Muscle layer of colon (tissue), 2 donors: ENCODE data around the gene CEACAM16.
"Not testable (repeated sequence)": the region's sequence is repeated elsewhere in the genome, so short reads cannot be mapped to it uniquely, and the experiment has no call there.

Experiments used
- H3K27ac ChIP-seq: one replicate; pipeline ENCODE4 v1.7.0; 2013; ENCODE audit warnings: low read depth, mild to moderate bottlenecking, low read length, moderate library complexity
- H3K27me3 ChIP-seq, 2 donors: one replicate each; pipeline ENCODE4 v1.7.0; 2013; ENCODE audit warnings: low read length in 2 of 2, mild to moderate bottlenecking in 2 of 2; ENCODE audit not compliant: insufficient read depth in 2 of 2, control insufficient read depth in 1 of 2
- H3K36me3 ChIP-seq: one replicate; pipeline ENCODE4 v1.7.0; 2013; ENCODE audit warnings: mild to moderate bottlenecking, low read length; ENCODE audit not compliant: insufficient read depth
- H3K4me1 ChIP-seq: one replicate; pipeline ENCODE4 v1.7.0; 2013; ENCODE audit warnings: mild to moderate bottlenecking, low read length; ENCODE audit not compliant: insufficient read depth
- H3K4me3 ChIP-seq, 2 donors: one replicate each; pipeline ENCODE4 v1.7.0; 2013; ENCODE audit warnings: low read length in 2 of 2, low read depth in 1 of 2, mild to moderate bottlenecking in 1 of 2, moderate library complexity in 1 of 2
- H3K9ac ChIP-seq: one replicate; pipeline ENCODE4 v1.7.0; 2013; ENCODE audit warnings: low read length
- H3K9me3 ChIP-seq: one replicate; pipeline ENCODE4 v1.7.0; 2013; ENCODE audit warnings: mild to moderate bottlenecking, low read length
- donor health status: abdominal sarcoma.
- donor health status: Adenocarcinoma of cecum.

The CEACAM16 gene

DNA sequence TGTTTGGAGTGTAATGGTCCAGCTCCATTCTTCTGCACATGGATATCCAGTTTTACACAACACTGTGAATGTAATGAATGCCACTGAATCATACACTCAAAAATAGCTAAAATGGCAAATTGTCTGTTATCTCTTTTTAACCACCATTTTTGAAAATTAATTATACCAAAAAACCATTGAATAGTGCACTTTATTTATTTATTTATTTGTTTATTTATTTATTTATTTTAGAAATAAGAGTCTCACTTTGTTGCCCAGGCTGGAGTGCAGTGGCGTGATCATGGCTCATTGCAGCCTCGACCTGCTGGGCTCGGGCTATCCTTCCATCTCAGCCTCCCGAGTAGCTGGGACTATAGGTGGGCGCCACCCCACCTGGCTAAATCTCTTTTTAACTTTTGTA lies 35.0 kb upstream of the CEACAM16 start:
- Histone ChIP-seq H3K36me3 (peaks cover 39% of the 10 kb centered on the region), H3K27me3 (no peaks in the 10 kb centered on the region), H3K9me3 (no peaks in the 10 kb centered on the region), H3K9ac (no peak overlapping the region), H3K4me3 (no peak overlapping the region), H3K4me1 (no peaks in the 10 kb centered on the region), H3K27ac (no peak overlapping the region)

DNA sequence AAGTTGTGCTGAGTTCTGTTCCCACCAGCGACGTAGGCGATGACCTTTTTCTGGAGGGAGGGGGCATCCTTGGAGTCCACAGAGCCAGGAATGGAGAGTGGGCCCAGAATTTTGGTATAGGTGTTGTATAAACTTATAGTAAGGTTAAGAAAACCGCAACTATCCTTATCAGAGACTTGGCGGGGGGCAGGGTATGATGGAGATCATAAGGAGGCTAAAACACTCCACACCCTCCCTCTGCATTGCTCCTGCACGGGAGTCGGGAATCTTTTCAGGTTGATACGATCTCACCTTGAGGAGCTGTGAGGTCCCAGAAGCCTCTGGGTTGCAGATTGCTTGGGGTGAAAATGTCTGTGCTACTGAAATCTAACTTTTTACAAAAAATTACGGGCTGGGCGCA lies 34.0 kb upstream of the CEACAM16 start:
- H3K4me1 ChIP-seq = no peaks in the 10 kb centered on the region
- no peak overlapping the region for H3K4me3 ChIP-seq
- no peak overlapping the region for H3K9ac ChIP-seq
- no peaks in the 10 kb centered on the region for H3K9me3 ChIP-seq
- peaks cover 33% of the 10 kb centered on the region for H3K36me3 ChIP-seq
- no peak overlapping the region for H3K27ac ChIP-seq
- no peaks in the 10 kb centered on the region for H3K27me3 ChIP-seq

DNA sequence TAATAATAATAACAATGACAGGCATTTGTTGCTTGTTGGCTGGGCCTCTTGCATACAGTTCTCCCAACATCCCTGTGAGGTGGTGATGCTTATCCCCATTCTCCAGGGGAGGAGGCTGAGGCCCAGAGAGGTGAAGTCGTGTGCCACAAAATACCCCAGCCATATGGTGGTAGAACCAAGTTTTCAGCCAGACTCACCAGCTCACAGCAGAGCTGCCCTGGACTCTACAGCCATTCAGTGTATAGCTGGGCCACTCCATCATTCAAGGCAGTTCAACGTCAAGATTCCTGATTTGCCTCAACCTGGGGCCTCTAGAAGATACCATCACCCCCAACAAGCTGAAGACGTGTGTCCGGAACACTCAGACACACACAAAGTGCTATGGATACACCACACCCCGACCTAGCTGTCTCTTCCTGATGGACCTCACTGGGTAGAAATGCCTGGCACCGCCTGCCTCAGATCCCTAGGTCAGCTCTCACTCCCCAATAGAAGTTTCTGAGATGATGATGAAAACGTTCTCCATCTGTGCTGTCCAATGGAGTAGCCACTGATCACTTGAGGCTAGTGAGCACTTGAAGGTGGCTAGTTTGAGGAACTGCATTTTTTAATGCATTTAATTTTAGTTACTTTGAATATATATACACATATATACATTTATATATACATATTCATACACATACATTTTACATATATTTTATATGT lies 31.9 kb upstream of the CEACAM16 start:
- H3K9me3 ChIP-seq = no peaks in the 10 kb centered on the region
- H3K9ac ChIP-seq = no peak overlapping the region
- H3K4me3 ChIP-seq = no peak overlapping the region
- H3K27ac ChIP-seq = no peak overlapping the region
- H3K4me1 ChIP-seq = no peaks in the 10 kb centered on the region
- peaks cover 14% of the 10 kb centered on the region for H3K36me3 ChIP-seq
- no peaks in the 10 kb centered on the region for H3K27me3 ChIP-seq

DNA sequence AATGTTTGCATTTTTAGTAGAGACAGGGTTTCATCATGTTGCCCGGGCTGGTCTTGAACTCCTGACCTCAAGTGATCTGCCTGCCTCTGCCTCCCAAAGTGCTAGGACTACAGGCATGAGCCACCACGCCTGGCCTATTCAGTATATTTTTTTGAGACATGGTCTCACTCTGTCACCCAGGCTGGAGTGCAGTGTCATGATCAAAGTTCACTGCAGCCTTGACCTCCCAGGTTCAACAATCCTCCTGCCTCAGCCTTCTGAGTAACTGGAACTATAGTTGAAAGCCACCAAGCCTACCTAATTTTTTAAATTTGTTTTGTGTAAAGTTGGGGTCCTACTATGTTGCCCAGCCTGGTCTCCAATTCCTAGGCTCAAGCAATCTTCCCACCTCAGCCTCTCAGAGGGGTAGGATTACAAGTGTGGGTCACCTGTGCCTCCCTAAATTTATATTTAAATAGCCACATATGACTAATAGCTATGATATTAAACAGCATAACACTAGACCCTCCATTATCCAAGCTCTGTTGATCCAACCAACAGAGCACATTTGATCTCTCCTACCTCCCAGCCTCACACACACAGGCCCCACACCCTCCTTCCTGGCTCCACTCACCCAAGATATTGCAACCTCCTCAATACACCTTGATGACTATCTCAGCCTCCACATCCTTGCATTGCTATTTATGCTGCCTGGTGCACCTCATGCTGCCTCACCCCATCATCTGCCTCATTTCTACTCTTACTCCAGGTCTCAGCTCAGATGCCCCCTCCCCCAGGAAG lies 29.8 kb upstream of the CEACAM16 start:
- Histone ChIP-seq H3K27me3 (no peaks in the 10 kb centered on the region), H3K4me1 (no peaks in the 10 kb centered on the region), H3K27ac (no peak overlapping the region), H3K9ac (no peak overlapping the region), H3K36me3 (no peaks in the 10 kb centered on the region), H3K9me3 (no peaks in the 10 kb centered on the region), H3K4me3 (no peak overlapping the region)

DNA sequence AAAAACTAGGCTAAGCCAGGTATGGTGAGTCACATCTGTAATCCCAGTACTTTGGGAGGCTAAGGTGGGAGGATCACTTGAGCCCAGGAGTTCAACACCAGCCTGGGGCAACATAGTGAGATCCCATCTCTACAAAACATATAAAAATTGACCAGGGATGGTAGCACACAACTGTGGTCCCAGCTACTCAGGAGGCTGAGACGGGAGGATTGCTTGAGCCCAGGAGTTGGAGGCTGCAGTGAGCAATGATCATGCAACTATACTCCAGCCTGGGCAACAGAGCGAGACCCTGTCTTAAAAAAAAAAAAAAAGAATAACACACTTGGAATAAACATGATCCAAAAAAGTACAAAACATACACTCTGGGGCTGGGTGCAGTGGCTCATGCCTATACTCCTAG lies 28.9 kb upstream of the CEACAM16 start:
- not testable (repeated sequence) for H3K4me3 ChIP-seq, H3K9ac ChIP-seq, H3K27ac ChIP-seq, H3K27me3 ChIP-seq, H3K36me3 ChIP-seq, H3K4me1 ChIP-seq, H3K9me3 ChIP-seq

DNA sequence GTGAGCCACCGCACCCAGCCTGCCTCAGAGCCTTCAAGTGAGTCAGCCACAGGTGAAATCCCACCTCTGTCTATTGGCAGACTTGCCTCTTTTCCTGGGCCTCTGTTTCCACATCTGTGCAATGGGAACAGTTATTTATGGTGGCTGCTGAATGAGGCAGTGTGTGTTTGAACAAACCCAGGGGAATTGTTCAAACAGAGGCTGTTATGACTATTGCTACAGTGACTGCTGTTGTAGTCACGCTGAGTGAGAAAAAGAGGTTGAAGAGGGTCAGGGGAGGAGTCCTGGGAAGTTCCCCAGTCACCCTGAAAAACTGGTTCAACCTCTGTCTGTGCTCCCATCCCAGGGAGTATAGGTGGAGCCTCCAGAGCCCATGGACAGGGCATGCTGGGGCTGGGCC lies 27.6 kb upstream of the CEACAM16 start, which contains the start of gene CEACAM19:
TSS of gene CEACAM19 (plus strand) at position 83 of the 400 bp plus-strand sequence. CDS start 450 bp downstream, outside the sequence.
- Histone ChIP-seq H3K27ac (no peak within 1 kb of the TSS), H3K9me3 (no peaks in the 10 kb centered on the region), H3K4me3 (no peak within 1 kb of the TSS), H3K9ac (no peak within 1 kb of the TSS), H3K27me3 (no peaks in the 10 kb centered on the region), H3K36me3 (no peaks in the 10 kb centered on the region), H3K4me1 (no peaks in the 10 kb centered on the region)

DNA sequence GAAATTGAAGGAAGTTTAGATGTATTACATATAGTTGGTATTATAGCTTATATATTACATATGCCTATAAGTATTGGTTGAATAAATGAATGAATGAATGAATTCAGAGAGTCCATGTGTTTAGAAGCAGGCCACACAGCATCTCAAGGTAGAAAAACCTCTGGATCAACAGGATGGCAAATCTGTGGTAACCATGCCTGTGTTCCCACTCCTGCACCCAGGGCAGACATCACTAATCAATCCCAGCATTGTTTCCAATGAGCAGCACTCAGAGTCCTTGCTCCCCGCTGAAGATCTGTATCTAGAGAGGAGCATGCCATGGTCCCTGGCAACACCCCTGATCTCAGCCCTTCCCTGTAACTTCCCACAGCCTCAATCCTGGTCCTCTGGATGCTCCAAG lies 26.7 kb upstream of the CEACAM16 start:
- Histone ChIP-seq H3K4me1 (no peaks in the 10 kb centered on the region), H3K4me3 (no peak overlapping the region)

DNA sequence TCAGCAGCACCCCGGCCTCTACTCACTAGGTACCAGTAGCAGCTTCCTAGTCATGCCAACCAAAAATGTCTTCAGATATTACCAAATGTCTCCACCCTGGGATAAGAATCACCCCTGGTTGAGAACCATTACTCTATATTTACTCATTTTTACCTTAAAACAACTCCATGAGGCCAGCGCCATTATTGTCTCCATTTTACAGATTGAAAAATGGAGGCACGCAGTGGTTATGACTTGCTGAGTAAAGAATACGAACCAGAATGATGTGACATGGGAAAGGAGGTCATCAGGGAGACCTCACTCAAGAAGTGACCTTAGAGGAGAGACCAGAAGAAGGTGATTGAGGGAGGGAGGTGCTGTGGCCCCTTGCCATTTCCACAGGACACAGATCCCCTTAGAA lies 25.4 kb upstream of the CEACAM16 start:
- Histone ChIP-seq H3K27ac (no peak overlapping the region), H3K4me3 (no peak overlapping the region), H3K4me1 (no peaks in the 10 kb centered on the region), H3K27me3 (no peaks in the 10 kb centered on the region), H3K9ac (no peak overlapping the region), H3K36me3 (no peaks in the 10 kb centered on the region), H3K9me3 (no peaks in the 10 kb centered on the region)

More for the DNA sequence above, 26.7 kb upstream of the CEACAM16 start:
- H3K27me3 ChIP-seq = no peaks in the 10 kb centered on the region
- no peak overlapping the region for H3K27ac ChIP-seq
- H3K36me3 ChIP-seq = no peaks in the 10 kb centered on the region
- no peak overlapping the region for H3K9ac ChIP-seq
- H3K9me3 ChIP-seq = no peaks in the 10 kb centered on the region

DNA sequence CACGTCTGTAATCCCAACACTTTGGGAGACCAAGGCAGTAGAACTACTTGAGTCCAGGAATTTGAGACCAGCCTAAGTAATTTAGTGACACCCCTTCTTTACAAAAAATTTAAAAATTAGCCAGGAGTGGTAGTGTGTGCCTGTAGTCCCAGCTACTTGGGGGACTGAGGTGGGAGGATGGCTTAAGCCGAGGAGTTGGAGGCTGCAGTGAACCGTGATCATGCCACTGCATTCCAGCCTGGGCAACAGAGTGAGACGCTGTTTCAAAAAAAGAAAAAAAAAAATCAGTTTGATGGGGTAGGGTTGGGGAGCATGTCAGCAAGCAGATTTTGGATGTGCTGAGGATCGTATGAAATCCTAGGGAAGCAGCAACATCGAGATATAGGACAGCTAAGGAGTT lies 23.4 kb upstream of the CEACAM16 start:
- Histone ChIP-seq H3K9ac (no peak overlapping the region), H3K27me3 (no peaks in the 10 kb centered on the region), H3K9me3 (no peaks in the 10 kb centered on the region), H3K4me1 (no peaks in the 10 kb centered on the region), H3K27ac (no peak overlapping the region), H3K36me3 (no peaks in the 10 kb centered on the region), H3K4me3 (no peak overlapping the region)

DNA sequence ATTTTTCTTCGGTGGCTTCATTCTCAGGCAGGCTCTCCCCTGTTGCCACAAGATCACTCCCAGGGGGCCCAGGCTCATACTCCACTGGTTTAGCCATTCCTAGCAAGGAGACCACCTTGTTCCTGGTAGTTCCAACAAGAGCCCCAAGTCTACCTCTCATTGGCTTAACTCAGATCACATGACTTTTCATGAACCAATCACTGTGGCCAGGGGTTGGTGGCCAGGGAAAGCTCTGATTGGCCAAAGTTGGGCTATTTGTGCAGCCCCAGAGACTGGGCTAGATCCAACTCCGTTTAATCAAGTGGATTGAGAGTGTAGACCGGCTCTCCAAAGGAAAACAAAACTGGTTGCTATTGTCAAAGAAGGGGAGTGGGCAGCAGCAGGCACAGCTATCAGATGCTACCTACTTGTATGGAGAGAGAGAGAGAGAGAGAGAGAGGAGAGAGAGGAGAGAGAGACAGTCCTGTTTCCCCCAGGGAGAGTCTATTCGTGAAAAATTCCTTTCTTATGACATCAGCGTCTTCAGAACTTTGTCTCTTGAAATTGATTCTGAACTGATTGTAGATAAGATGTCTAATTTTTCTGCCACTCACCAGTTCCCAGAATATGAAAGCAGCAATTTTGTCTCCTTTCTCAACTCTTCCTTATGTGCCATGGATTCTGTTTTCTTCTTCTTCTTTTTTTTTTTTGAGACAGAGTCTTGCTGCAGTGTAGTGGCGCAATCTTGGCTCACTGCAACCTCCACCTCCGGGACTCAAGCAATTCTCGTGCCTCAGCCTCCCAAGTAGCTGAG lies 21.7 kb upstream of the CEACAM16 start:
- Histone ChIP-seq H3K36me3 (no peaks in the 10 kb centered on the region), H3K27me3 (no peaks in the 10 kb centered on the region), H3K9ac (no peak overlapping the region), H3K27ac (no peak overlapping the region), H3K4me1 (no peaks in the 10 kb centered on the region), H3K9me3 (no peaks in the 10 kb centered on the region), H3K4me3 (no peak overlapping the region)

DNA sequence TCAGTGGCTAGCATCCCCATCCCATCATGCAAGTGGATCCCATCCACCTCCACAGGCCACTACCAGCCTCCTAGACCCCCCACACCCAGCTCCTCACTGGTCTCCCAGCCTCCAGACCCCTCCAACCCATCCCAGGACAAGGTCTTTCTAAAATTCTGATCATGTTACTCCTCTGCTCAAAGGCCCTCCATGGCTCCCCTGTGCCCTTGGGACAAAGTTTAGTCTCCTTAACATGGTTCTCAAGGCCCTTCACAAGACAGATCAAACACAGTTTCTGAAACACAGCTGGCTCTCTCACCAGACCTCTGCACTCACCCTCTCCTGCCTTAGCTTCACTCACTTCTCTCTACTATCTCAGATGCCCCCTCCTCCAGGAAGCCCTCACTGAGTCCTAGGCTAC lies 18.4 kb upstream of the CEACAM16 start:
- Histone ChIP-seq H3K36me3 (no peaks in the 10 kb centered on the region), H3K27me3 (no peaks in the 10 kb centered on the region), H3K9me3 (no peaks in the 10 kb centered on the region), H3K9ac (no peak overlapping the region), H3K4me1 (no peaks in the 10 kb centered on the region), H3K27ac (no peak overlapping the region), H3K4me3 (no peak overlapping the region)
